Ovary (tissue), 3 donors: ENCODE measurements around the gene MAP1LC3B2.

Source experiments
- EP300 ChIP-seq: sonication (generic); formaldehyde crosslinking; IDR thresholded peaks from one replicate; pipeline ENCODE4 v1.6.1; 2017; ENCODE audit warnings: antibody characterized with exemption
- POLR2A ChIP-seq: fragments of 450-650 bp; IDR thresholded peaks from one replicate; pipeline ENCODE4 v1.6.1; 2017; ENCODE audit warnings: antibody characterized with exemption, mild to moderate bottlenecking, moderate library complexity
- TF ChIP-seq, protein P1 (sequence below), 3 donors: fragments of 450-650 bp in 2 of 3; fragments of 200-600 bp in 1 of 3; IDR thresholded peaks; one replicate each; pipeline versions ENCODE4 v1.5.1 to v1.8.0; 2016 to 2022; ENCODE audit warnings: antibody characterized with exemption in 3 of 3, mild to moderate bottlenecking in 1 of 3
- donor health status: DM: no; HTN: no; CAD: no.

DNA sequence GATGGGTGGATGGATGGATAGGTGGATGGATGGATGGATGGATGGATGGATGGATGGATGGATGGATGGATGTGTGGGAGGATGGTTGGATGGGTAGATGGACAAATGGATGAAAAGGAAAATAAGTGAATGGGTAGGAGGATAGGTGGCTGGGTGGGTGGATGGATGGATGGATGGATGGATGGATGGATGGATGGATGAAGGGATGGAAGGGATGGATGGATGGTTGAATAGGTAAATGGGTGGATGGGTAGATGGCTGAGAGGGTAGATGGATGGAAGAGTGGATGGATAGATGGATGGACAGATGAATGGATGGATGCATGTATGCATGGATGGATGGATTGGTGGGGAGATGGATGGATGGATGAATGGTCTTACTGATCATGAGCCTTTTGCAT lies 36.5 kb downstream of the MAP1LC3B2 start:
- TF ChIP-seq, protein P1, sequence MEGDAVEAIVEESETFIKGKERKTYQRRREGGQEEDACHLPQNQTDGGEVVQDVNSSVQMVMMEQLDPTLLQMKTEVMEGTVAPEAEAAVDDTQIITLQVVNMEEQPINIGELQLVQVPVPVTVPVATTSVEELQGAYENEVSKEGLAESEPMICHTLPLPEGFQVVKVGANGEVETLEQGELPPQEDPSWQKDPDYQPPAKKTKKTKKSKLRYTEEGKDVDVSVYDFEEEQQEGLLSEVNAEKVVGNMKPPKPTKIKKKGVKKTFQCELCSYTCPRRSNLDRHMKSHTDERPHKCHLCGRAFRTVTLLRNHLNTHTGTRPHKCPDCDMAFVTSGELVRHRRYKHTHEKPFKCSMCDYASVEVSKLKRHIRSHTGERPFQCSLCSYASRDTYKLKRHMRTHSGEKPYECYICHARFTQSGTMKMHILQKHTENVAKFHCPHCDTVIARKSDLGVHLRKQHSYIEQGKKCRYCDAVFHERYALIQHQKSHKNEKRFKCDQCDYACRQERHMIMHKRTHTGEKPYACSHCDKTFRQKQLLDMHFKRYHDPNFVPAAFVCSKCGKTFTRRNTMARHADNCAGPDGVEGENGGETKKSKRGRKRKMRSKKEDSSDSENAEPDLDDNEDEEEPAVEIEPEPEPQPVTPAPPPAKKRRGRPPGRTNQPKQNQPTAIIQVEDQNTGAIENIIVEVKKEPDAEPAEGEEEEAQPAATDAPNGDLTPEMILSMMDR (IDR thresholded peaks at IDR 0.05), result no peak
- TF ChIP-seq POLR2A (no peak), EP300 (no peak)
